PFSK-1 (cell line): ENCODE data around the gene KCNMA1.

Experiments used
- FOXP2 ChIP-seq: optimal IDR thresholded peaks from 2 replicates; pipeline ENCODE3; 2011; ENCODE audit warnings: borderline replicate concordance, control low read depth, inconsistent platforms; ENCODE audit not compliant: insufficient read depth; ENCODE audit errors: extremely low read length, extremely low read depth
- POLR2AphosphoS5 ChIP-seq: IDR thresholded peaks from 2 replicates; pipeline ENCODE4 v1.6.1; 2012; ENCODE audit warnings: low read depth, mild to moderate bottlenecking, control low read depth, low read length, moderate library complexity
- SIN3A ChIP-seq: IDR thresholded peaks from 2 replicates; pipeline ENCODE4 v1.6.1; 2012; ENCODE audit warnings: mild to moderate bottlenecking, low read length, moderate library complexity, borderline replicate concordance; ENCODE audit not compliant: insufficient read depth
- TAF1 ChIP-seq: IDR thresholded peaks from 2 replicates; pipeline ENCODE4 v1.6.1; 2012; ENCODE audit warnings: low read length, control low read depth, borderline replicate concordance; ENCODE audit not compliant: insufficient read depth
- TF ChIP-seq, protein P1 (sequence below), 2 experiments: IDR thresholded peaks; 2 replicates each; pipeline versions ENCODE4 v1.6.1 to v1.8.0; 2011 to 2012; ENCODE audit warnings: low read depth in 2 of 2, low read length in 2 of 2, control low read depth in 1 of 2, inconsistent platforms in 1 of 2, mild to moderate bottlenecking in 1 of 2, moderate library complexity in 1 of 2; ENCODE audit not compliant: insufficient read depth in 1 of 2

Gene KCNMA1

DNA sequence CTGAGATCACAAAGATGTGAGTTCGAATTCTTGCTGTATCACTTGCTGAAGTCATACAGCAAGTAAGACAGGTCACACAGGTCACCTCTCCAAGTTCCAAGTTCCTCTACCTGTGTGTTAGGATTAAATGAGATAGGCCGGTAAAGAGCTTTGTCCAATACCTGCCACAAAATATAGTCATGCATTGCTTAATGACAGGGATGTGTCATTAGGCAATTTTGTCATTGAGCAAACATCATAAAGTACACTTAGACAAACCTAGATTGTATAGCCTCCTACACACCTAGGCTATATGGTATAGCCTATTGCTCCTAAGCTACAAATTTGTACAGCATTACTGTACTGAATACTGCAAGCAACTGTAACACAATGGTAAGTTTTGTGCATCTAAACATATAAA lies 469.4 kb downstream of the KCNMA1 start:
- TF ChIP-seq, protein P1, sequence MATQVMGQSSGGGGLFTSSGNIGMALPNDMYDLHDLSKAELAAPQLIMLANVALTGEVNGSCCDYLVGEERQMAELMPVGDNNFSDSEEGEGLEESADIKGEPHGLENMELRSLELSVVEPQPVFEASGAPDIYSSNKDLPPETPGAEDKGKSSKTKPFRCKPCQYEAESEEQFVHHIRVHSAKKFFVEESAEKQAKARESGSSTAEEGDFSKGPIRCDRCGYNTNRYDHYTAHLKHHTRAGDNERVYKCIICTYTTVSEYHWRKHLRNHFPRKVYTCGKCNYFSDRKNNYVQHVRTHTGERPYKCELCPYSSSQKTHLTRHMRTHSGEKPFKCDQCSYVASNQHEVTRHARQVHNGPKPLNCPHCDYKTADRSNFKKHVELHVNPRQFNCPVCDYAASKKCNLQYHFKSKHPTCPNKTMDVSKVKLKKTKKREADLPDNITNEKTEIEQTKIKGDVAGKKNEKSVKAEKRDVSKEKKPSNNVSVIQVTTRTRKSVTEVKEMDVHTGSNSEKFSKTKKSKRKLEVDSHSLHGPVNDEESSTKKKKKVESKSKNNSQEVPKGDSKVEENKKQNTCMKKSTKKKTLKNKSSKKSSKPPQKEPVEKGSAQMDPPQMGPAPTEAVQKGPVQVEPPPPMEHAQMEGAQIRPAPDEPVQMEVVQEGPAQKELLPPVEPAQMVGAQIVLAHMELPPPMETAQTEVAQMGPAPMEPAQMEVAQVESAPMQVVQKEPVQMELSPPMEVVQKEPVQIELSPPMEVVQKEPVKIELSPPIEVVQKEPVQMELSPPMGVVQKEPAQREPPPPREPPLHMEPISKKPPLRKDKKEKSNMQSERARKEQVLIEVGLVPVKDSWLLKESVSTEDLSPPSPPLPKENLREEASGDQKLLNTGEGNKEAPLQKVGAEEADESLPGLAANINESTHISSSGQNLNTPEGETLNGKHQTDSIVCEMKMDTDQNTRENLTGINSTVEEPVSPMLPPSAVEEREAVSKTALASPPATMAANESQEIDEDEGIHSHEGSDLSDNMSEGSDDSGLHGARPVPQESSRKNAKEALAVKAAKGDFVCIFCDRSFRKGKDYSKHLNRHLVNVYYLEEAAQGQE (IDR thresholded peaks at IDR 0.05; ENCODE audit: insufficient read depth in 1 of 2, low read depth in 2 of 2, low read length in 2 of 2): no peak
- TF ChIP-seq POLR2AphosphoS5 (no peak), SIN3A (no peak), FOXP2 (no peak), TAF1 (no peak)

DNA sequence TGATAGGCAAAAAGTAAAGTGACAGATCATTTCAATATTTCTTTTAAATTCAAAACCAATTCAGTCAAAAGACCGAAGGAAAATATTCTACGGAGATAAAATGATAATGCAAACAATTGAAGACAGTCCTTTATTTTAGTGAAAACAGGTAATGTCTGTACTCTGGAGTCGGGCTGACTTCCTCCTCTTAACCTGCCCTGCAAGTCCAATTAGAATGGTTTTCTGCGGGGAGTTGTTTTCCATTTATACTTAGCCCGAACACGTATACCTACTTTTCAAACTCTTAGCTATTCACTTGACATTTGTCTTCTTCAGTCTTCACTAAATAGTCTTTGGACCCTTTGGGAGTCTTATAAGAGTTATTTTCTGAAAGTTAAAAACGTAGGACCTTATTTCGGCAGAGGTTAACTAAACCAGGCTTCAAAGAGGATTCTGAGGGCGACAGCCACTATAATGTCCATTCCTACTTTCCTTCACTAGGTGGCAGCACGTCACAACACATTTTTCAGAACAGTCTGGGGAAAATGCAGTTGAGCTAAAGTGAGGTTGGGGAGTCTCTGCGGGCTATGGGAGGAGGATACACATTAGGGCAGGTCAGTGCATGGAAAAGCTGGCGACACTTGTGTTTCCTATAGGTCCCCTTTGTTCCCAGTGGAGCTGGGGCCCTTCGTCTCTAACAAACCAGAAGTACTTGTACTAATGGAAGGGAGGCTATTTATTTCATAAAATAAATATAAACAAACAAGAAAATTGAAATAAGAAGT lies 472.0 kb downstream of the KCNMA1 start:
- TF ChIP-seq, protein P1 (IDR thresholded peaks at IDR 0.05; ENCODE audit: insufficient read depth in 1 of 2, low read depth in 2 of 2, low read length in 2 of 2): no peak
- TF ChIP-seq TAF1 (no peak), POLR2AphosphoS5 (no peak), SIN3A (no peak), FOXP2 (no peak)

DNA sequence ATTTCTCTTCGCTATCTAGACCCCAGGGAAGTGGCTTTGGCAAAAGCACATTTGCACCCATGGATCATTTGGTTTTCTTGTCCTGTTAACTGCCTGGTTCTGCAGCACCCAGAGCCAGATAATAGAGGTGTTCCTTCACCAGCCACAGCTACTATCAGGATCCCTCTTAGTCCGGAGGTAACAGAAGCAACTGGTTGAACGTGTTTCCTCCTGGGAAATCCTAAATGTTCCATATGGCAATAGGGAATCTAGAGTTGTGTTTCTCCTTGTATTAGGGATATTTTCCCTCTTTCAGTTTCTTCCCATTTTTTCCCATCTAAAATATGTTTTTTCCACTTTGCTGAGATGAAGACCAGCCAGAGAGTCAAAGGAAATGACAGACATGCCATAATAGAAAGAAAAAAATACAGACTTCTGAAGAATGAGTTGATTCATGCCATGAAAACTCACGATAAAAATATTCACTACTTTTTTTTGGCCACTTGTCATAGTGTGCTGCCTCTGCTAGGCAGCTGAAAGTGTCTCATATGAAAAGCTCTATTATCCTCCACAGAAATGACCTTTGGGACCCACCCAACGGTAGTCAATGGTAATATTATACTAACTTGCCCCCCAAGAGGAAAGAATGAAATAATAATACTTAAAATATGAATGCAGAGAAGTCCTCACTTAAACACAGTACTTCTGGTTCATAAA lies 472.8 kb downstream of the KCNMA1 start:
- TF ChIP-seq SIN3A (no peak), TAF1 (no peak), POLR2AphosphoS5 (no peak), FOXP2 (no peak)
- TF ChIP-seq, protein P1 (IDR thresholded peaks at IDR 0.05; ENCODE audit: insufficient read depth in 1 of 2, low read depth in 2 of 2, low read length in 2 of 2): no peak

DNA sequence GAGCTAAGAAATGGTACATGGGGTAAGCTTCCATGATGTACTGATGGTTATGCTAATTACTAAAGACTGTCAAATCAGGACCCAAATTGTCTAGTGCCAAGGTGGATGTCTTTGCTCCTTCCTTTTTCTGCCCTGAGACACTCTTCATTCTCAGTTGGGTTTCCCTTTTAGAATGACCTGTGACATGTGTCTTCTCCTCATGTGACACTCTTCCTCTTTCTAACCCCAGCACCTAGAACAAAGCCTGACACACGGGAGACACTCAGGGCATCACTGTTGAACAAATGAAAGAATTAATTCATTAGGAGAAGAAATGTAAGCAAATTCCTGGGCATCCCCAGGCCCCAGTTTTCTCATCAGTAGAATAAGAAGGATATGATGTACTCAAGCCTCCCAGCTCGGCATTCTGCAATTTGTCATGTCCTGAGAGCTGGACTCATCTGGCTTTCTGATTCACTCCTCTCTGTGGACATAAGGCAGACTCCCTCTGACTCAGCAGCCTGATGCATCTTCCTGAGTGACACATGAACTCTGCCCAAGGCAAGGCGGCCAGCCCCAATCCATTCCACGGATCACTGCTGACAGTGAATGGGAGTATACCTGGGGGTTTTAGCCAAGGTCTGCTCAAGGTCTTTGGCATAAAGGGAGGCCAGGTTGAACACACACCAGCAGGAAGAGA lies 473.8 kb downstream of the KCNMA1 start:
- TF ChIP-seq POLR2AphosphoS5 (no peak), TAF1 (peak; percentile 35; the same call in 1 of the 2 replicates), SIN3A (0 out of 2 replicates have a peak, but pooled peaks have one; percentile 59)

DNA sequence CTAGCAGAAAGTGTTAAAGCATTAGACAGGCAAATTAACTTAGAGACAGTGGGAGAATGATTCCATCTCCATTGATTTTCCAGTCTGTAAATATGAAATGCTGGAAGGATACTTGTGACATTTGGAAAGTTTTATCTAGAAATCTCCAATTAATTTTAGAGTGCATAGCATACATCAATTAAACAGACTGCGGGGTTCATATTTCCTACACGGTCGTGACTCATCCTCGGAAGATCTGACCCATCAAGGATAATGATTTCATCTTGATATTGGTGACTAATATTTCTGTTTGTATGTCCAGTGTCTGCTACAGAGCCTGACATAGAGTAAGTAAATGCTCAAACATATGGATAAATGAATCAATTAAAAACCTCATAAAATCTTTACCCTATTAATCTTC lies 474.9 kb downstream of the KCNMA1 start:
- TF ChIP-seq TAF1 (no peak), POLR2AphosphoS5 (no peak), FOXP2 (no peak), SIN3A (no peak)
- TF ChIP-seq, protein P1 (IDR thresholded peaks at IDR 0.05; ENCODE audit: insufficient read depth in 1 of 2, low read depth in 2 of 2, low read length in 2 of 2): no peak
